Thymus (tissue), 11 donors: ENCODE results near the gene NACA2. TPM values are rescaled to one million over a fixed set of nuclear protein-coding genes. Genes with fewer than 3 reads are reported as not detected.
A peak's percentile ranks its signal among the peaks of the same experiment; 100 is the strongest.

ENCODE experiments used
- DNase-seq, 9 donors: peaks; one replicate each; pipeline ENCODE4 v3.0.0-alpha.2; 2013; ENCODE audit warnings: low spot score in 9 of 9, low read depth in 6 of 9, missing footprints in 1 of 9
- H3K27ac ChIP-seq, 2 donors: one replicate each; pipeline ENCODE4 v1.5.1; 2013; ENCODE audit warnings: control low read depth in 1 of 2, low read depth in 1 of 2, low read length in 1 of 2, mild to moderate bottlenecking in 1 of 2, moderate library complexity in 1 of 2
- H3K27me3 ChIP-seq, 2 donors: one replicate each; pipeline ENCODE4 v1.5.1; 2013; ENCODE audit warnings: low read length in 1 of 2; ENCODE audit not compliant: control insufficient read depth in 2 of 2, insufficient read depth in 1 of 2
- H3K36me3 ChIP-seq, 2 donors: one replicate each; pipeline ENCODE4 v1.5.1; 2013; ENCODE audit warnings: low read length in 1 of 2, mild to moderate bottlenecking in 1 of 2, moderate library complexity in 1 of 2; ENCODE audit not compliant: control insufficient read depth in 2 of 2, insufficient read depth in 2 of 2
- H3K4me1 ChIP-seq, 2 donors: one replicate each; pipeline ENCODE4 v1.5.1; 2013; ENCODE audit warnings: low read length in 2 of 2; ENCODE audit not compliant: control insufficient read depth in 2 of 2, insufficient read depth in 2 of 2
- H3K4me3 ChIP-seq, 2 donors: one replicate each; pipeline ENCODE4 v1.5.1; 2013; ENCODE audit warnings: low read length in 2 of 2, control low read depth in 1 of 2, mild to moderate bottlenecking in 1 of 2
- H3K9me3 ChIP-seq, 2 donors: one replicate each; pipeline ENCODE4 v1.5.1; 2013; ENCODE audit warnings: low read length in 1 of 2, mild to moderate bottlenecking in 1 of 2; ENCODE audit not compliant: control insufficient read depth in 2 of 2, insufficient read depth in 1 of 2
- WGBS: extraction: QIAGEN DNeasy Blood & Tissue Kit; methylation state at CpG from one replicate; pipeline ENCODE4 v1.1.7; 2013; 5-methylcytosine and 5-hydroxymethylcytosine counted together
- polyA plus RNA-seq: library from polyadenylated mRNA; stranded (reverse); fragments of 200-250 nt; gene quantifications from one replicate; pipeline ENCODE4 v1.2.3, GENCODE V29; 2013
- total RNA-seq: library from RNA; stranded (reverse); fragments of 120-200 nt; gene quantifications from one replicate; pipeline ENCODE4 v1.2.4, GENCODE V29; 2013
- donor health status: healthy.

The NACA2 gene
- total and polyA plus RNA-seq, 2 donors, result 0.19 to 0.43 TPM

DNA sequence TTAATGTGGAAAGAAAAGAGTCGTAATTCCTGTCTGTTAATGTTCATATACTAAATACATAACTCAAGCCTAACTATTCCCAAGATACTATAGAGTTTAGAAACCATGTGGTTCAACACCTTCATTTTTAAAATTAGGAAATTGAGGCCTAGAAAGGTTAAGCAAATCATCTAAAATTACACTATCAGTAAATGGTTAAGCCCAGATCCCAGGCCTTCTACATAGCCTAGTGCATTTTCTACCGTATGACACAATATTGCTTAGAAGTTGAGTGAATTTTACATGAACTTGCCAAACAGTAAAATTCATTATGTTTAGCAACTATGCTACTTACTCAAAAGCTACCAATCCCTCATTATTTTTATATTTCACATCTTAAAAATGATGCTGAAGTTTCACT is 6.8 kb downstream of the NACA2 start:
- Histone ChIP-seq H3K27me3 (peaks cover 0 to 2% of the 10 kb centered on the region in 2 donors), H3K36me3 (no peaks in the 10 kb centered on the region), H3K4me1 (no peaks in the 10 kb centered on the region), H3K9me3 (no peaks in the 10 kb centered on the region), H3K27ac (no peak overlapping the region), H3K4me3 (no peak overlapping the region)
- WGBS, result 96% methylated on average over 2 of the region's 2 CpGs
- no peak for DNase-seq

DNA sequence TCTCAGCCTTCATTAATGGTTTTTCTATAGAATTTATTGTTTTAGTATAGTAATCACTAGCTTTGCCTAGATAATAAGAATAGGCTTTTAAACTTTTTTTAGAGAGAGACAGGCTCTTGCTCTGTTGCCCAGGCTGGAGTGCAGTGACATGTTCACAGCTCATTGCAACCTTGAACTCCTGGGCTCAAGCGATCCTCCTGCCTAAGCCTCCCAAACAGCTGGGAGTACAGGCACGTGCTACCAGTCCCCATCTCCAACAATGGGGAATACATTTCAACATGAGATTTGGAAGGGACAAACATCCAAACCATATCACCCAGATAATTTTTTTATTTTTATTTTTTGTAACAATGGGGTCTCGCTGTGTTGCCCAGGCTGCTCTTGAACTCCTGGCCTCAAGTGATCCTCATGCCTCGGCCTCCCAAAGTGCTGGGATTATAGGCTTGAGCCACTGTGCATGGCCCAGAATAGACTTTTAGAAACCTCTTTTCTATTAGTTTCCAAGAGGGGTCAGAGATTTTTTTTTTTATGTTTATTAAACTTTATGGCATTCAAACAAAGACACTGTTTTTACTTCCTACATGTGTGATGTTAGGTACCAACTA is 7.3 kb downstream of the NACA2 start:
- WGBS, result 94% methylated on average over 4 of the region's 4 CpGs
- Histone ChIP-seq H3K4me3 (no peak overlapping the region), H3K27me3 (peaks cover 0 to 2% of the 10 kb centered on the region in 2 donors), H3K9me3 (no peaks in the 10 kb centered on the region), H3K36me3 (no peaks in the 10 kb centered on the region), H3K27ac (no peak overlapping the region), H3K4me1 (no peaks in the 10 kb centered on the region)
- DNase-seq, result no peak

DNA sequence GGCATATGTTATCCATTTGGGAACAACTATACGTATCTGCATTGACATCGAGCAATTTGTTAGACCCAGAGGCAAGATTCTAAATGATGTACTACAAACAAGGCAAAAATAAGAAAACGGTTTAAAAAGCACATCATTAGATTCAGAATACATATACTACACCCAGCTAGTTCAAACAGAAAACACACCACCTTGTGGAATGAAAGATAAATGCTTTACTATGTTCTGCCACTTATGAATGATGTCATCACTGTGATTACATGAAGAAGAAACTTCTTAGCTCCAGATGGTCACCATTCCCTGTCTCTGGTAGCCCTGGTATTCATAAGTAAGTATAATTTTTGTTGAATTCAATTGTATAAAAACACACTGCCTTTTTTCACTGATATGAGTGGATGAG is 7.8 kb downstream of the NACA2 start:
- Histone ChIP-seq H3K27ac (no peak overlapping the region), H3K4me3 (no peak overlapping the region), H3K9me3 (no peaks in the 10 kb centered on the region), H3K4me1 (no peaks in the 10 kb centered on the region), H3K36me3 (no peaks in the 10 kb centered on the region), H3K27me3 (peaks cover 0 to 2% of the 10 kb centered on the region in 2 donors)
- WGBS, result 85% methylated on average over 3 of the region's 3 CpGs
- peak in 2 of 9 donors; percentile 6 to 19 for DNase-seq

DNA sequence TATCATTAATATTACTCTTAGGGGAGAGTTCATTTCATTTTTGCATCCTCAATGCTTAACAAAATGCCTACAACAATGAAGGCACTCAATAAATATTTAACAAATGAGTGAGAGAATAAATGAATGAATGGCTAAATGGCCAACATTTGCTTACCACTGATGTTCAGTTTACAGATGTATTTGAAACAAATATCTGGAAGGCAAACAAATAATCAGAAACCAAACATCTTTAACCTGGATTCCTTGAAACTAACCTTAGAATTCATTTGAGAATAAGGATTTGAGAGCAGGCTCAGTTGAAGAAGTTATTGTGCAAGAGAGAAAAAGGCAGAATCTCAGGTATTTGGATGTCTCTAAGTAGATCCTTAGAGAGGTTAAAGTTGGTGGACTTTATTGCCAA is 8.4 kb downstream of the NACA2 start:
- Histone ChIP-seq H3K27ac (no peak overlapping the region), H3K4me1 (no peaks in the 10 kb centered on the region), H3K4me3 (no peak overlapping the region), H3K36me3 (no peaks in the 10 kb centered on the region), H3K27me3 (peaks cover 0 to 2% of the 10 kb centered on the region in 2 donors), H3K9me3 (no peaks in the 10 kb centered on the region)
- DNase-seq, result no peak

DNA sequence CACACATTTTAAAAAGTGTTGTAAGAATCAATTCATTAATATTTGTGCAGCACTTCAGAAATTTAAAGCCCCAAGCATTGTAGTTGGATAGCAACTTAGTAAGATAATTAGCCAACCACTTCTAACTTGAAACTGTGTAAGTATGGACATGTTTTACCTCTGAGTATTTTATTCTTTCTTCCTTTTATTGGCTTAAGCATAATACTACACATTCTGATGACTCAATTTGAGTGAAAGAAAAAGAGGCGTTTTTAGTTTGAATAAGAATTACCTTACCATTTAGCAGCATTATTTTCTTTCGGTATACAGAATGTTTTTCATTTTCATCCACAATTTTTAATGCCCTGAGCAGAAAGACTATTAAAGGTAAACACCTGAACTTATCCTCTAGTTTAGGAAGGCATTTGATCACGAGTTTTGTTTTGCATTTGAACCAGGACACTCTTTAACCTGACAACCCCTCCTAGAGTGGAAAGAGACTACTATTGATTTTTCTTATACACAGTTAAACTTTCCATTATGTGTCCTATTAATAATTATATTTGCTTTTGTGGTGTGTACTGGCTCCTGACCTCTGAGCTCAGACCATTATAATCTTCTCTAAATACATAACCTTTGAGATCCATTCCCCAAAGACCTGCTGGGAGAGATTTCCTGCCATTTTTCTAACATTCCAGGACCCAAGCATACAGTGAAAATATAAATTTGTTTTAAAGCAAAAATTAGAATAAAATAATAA is 9.2 kb downstream of the NACA2 start:
- no peaks in the 10 kb centered on the region for H3K36me3 ChIP-seq
- DNase-seq, result no peak
- peaks cover 0 to 2% of the 10 kb centered on the region in 2 donors for H3K27me3 ChIP-seq
- H3K4me3 ChIP-seq, result no peak overlapping the region
- no peak overlapping the region for H3K27ac ChIP-seq
- WGBS, result 92% methylated on average over 3 of the region's 3 CpGs
- H3K9me3 ChIP-seq, result no peaks in the 10 kb centered on the region
- H3K4me1 ChIP-seq, result no peaks in the 10 kb centered on the region

DNA sequence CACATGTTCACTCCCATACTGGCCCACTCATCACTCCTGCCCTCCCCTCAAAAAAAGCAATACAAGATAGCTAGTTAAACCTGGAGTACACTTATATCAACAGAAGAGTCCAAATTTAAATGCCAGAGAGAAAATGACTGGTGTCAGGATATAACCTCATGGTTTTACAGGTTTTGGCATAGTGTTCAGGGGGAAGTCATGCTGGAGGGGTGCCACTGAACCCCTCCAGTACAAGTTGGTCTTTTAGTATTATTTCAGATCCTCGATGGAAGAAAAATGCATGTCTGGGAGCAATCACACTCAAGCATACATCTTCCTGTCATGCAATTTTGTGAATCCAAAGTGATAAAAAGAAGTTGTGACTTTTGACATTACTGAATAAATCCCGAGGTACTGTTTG is 10.5 kb downstream of the NACA2 start:
- no peaks in the 10 kb centered on the region for H3K36me3 ChIP-seq
- H3K27me3 ChIP-seq, result peaks cover 0 to 2% of the 10 kb centered on the region in 2 donors
- no peak overlapping the region for H3K27ac ChIP-seq
- H3K4me1 ChIP-seq, result no peaks in the 10 kb centered on the region
- no peak for DNase-seq
- no peaks in the 10 kb centered on the region for H3K9me3 ChIP-seq
- WGBS, result 85% methylated on average over 2 of the region's 2 CpGs
- no peak overlapping the region for H3K4me3 ChIP-seq

DNA sequence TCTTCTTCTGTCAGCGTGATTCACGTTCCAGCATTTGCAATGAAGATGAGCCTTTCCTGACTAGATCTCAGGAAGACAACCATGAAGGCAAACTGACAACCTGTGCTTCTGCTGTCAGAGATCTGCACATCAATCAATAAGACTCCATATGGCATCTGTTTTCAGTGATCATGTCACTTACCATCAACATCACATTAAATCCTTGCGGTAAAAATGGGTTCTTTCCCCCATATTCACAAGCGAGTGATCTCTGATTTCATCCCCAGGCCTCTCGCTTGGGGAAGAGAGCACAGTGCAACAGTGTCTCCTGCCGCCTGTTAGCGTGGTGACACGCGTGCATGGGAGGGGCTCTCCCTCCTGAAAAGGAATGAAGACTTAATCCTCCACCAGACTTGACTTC is 11.1 kb downstream of the NACA2 start:
- Histone ChIP-seq H3K27ac (no peak overlapping the region), H3K4me1 (no peaks in the 10 kb centered on the region), H3K9me3 (no peaks in the 10 kb centered on the region), H3K27me3 (peaks cover 0 to 5% of the 10 kb centered on the region in 2 donors), H3K36me3 (no peaks in the 10 kb centered on the region), H3K4me3 (no peak overlapping the region)
- DNase-seq, result no peak
- 79% methylated on average over 9 of the region's 9 CpGs for WGBS

DNA sequence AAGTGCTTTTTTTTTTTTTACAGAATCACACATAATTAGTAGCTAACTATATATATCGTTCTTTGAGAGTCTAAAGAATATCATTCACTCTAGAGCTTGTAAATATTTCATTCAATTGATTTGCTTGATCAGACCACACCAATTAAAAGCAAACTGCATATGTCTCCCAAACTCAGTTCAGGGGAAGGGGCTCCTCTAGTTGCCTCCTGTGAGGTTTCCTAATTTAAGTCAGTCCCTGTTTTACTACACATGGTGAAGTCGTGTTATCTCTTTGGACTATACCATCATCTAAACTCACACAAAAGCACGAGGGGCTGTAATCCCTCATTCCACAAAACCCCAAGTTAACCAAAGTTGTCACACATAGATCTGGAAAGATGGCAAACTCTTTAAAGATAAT is 11.7 kb downstream of the NACA2 start:
- no peaks in the 10 kb centered on the region for H3K9me3 ChIP-seq
- DNase-seq, result no peak
- no peaks in the 10 kb centered on the region for H3K4me1 ChIP-seq
- WGBS, result 82% methylated on average over 3 of the region's 3 CpGs
- no peak overlapping the region for H3K27ac ChIP-seq
- H3K36me3 ChIP-seq, result no peaks in the 10 kb centered on the region
- no peak overlapping the region for H3K4me3 ChIP-seq
- H3K27me3 ChIP-seq, result peaks cover 0 to 5% of the 10 kb centered on the region in 2 donors

DNA sequence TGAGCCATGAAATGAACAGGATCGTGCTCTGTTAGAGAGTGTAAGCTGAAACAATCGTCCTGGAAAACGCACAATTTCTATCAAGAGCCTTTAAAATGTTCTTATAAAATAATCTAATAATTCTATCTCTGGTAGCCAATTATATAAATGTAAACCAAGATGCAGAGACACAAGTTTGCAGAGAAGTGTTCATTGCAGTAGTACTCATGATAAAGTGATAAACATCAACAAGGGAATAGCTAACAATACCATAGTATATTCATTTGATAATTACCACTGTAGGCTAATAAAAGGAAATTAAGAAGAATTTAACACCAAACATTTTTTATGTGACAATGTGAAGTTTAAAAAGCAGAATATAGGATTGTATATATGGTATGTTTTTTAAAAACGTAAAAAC is 12.4 kb downstream of the NACA2 start:
- Histone ChIP-seq H3K9me3 (no peaks in the 10 kb centered on the region), H3K27me3 (peaks cover 0 to 5% of the 10 kb centered on the region in 2 donors)

More for the DNA sequence above, 12.4 kb downstream of the NACA2 start:
- DNase-seq, result no peak
- Histone ChIP-seq H3K4me1 (no peaks in the 10 kb centered on the region), H3K27ac (no peak overlapping the region), H3K4me3 (no peak overlapping the region), H3K36me3 (no peaks in the 10 kb centered on the region)
- 97% methylated on average over 4 of the region's 4 CpGs for WGBS
